H1 (cell line): ENCODE measurements around the gene OGT. TPM values are rescaled to one million over a fixed set of nuclear protein-coding genes. Genes with fewer than 3 reads are reported as not detected.

Experiments
- CTCF ChIA-PET: fragments of 300-600 bp; sonication (Branson Sonifier 250); formaldehyde crosslinking; loops from one replicate; lab custom pipeline; 2021; ENCODE audit not compliant: partially characterized antibody; lab: Charles Lee
- POLR2A ChIA-PET: fragments of 300-600 bp; sonication (Branson Sonifier 250); formaldehyde crosslinking; loops from one replicate; lab custom pipeline; 2021; ENCODE audit warnings: inconsistent platforms; ENCODE audit not compliant: partially characterized antibody; lab: Charles Lee
- DNase-seq, 2 experiments: peaks; one replicate each; pipeline versions ENCODE4 v3.0.0 to v3.0.0-alpha.2; 2010 to 2022; ENCODE audit warnings: low spot score in 2 of 2, low read depth in 1 of 2, mixed read lengths in 1 of 2
- FAIRE-seq: peaks from 2 replicates; lab custom pipeline; 2011; peaks lifted over from hg19 to GRCh38; lab: Jason Lieb, UNC
- H2AFZ ChIP-seq: 2 replicates; pipeline ENCODE4 v1.8.1; 2012; ENCODE audit warnings: low read length, inconsistent platforms
- H2AK5ac ChIP-seq: 2 replicates; pipeline ENCODE4 v1.6.1; 2013; ENCODE audit warnings: low read depth, low read length
- H2BK120ac ChIP-seq: replicated peaks from 2 replicates; pipeline ENCODE3; 2013; ENCODE audit warnings: low read depth, low read length, inconsistent platforms
- H2BK12ac ChIP-seq: 2 replicates; pipeline ENCODE4 v1.6.1; 2013; ENCODE audit warnings: low read depth, low read length
- H2BK15ac ChIP-seq: 2 replicates; pipeline ENCODE4 v1.6.1; 2013; ENCODE audit warnings: low read length
- H2BK20ac ChIP-seq: 2 replicates; pipeline ENCODE4 v1.6.1; 2013; ENCODE audit warnings: low read length
- H2BK5ac ChIP-seq: 2 replicates; pipeline ENCODE4 v1.6.1; 2013; ENCODE audit warnings: low read depth, low read length
- H3K14ac ChIP-seq: 2 replicates; pipeline ENCODE4 v1.6.1; 2013; ENCODE audit warnings: inconsistent platforms; ENCODE audit not compliant: insufficient read length
- H3K18ac ChIP-seq: 2 replicates; pipeline ENCODE4 v1.6.1; 2013; ENCODE audit warnings: low read length; ENCODE audit errors: extremely low read depth
- H3K23ac ChIP-seq: 2 replicates; pipeline ENCODE4 v1.6.1; 2013; ENCODE audit warnings: inconsistent platforms; ENCODE audit not compliant: insufficient read length
- H3K23me2 ChIP-seq: 2 replicates; pipeline ENCODE4 v1.6.1; 2013; ENCODE audit warnings: low read depth, low read length
- H3K27ac ChIP-seq: 2 replicates; pipeline ENCODE4 v1.6.1; 2011; ENCODE audit warnings: low read depth, low read length, inconsistent platforms
- H3K27me3 ChIP-seq, 4 experiments: replicated peaks in 1 of 4; 1 replicate in 1 of 4; 2 replicates in 3 of 4; pipeline versions ENCODE4 v1.6.1 to v1.8.1; 2011 to 2013; ENCODE audit warnings: low read length in 3 of 4, mild to moderate bottlenecking in 3 of 4, inconsistent platforms in 2 of 4, mixed read lengths in 2 of 4, moderate library complexity in 1 of 4; ENCODE audit not compliant: control insufficient read depth in 3 of 4, insufficient read depth in 3 of 4; ENCODE audit errors: extremely low read depth in 1 of 4
- H3K36me3 ChIP-seq, 4 experiments: 2 replicates each; pipeline versions ENCODE4 v1.6.1 to v1.8.1; 2011 to 2013; ENCODE audit warnings: mild to moderate bottlenecking in 4 of 4, low read length in 3 of 4, moderate library complexity in 2 of 4, control low read depth in 1 of 4, inconsistent platforms in 1 of 4; ENCODE audit not compliant: insufficient read depth in 4 of 4, control insufficient read depth in 2 of 4
- H3K4ac ChIP-seq: replicated peaks from 2 replicates; pipeline ENCODE3; 2013; ENCODE audit warnings: low read length, low read depth, mixed read lengths, inconsistent platforms; ENCODE audit not compliant: insufficient read length
- H3K4me1 ChIP-seq, 4 experiments: replicated peaks in 1 of 4; 1 replicate in 1 of 4; 2 replicates in 3 of 4; pipeline versions ENCODE4 v1.6.1 to v1.8.1; 2011 to 2013; ENCODE audit warnings: low read length in 3 of 4, inconsistent platforms in 2 of 4, mixed read lengths in 1 of 4; ENCODE audit not compliant: insufficient read depth in 4 of 4, control insufficient read depth in 3 of 4
- H3K4me2 ChIP-seq, 2 experiments: 2 replicates each; pipeline versions ENCODE4 v1.6.1 to v1.8.1; 2011 to 2013; ENCODE audit warnings: low read depth in 2 of 2, low read length in 2 of 2, control low read depth in 1 of 2, inconsistent platforms in 1 of 2, mild to moderate bottlenecking in 1 of 2; ENCODE audit not compliant: insufficient read depth in 1 of 2
- H3K4me3 ChIP-seq, 4 experiments: fragments of 200-600, 300-600 bp in 1 of 4; sonication (generic), shearing (Covaris generic), sonication (Bioruptor Twin) in 1 of 4; 2 replicates each; pipeline versions ENCODE4 v1.5.1 to v1.8.1; 2011 to 2016; ENCODE audit warnings: low read length in 4 of 4, low read depth in 3 of 4, control low read depth in 2 of 4, inconsistent platforms in 2 of 4, mild to moderate bottlenecking in 2 of 4, mixed read lengths in 1 of 4, moderate library complexity in 1 of 4; ENCODE audit not compliant: insufficient read depth in 2 of 4; ENCODE audit errors: extremely low read depth in 1 of 4
- H3K56ac ChIP-seq: replicated peaks from 2 replicates; pipeline ENCODE3; 2013; ENCODE audit warnings: low read depth, mild to moderate bottlenecking, mixed read lengths, low read length, inconsistent platforms; ENCODE audit not compliant: insufficient read length
- H3K79me1 ChIP-seq: 2 replicates; pipeline ENCODE4 v1.6.1; 2013; ENCODE audit warnings: low read depth, low read length, control low read depth
- H3K79me2 ChIP-seq, 2 experiments: 2 replicates each; pipeline versions ENCODE4 v1.6.1 to v1.8.1; 2012 to 2013; ENCODE audit warnings: low read length in 2 of 2, mild to moderate bottlenecking in 2 of 2, inconsistent platforms in 1 of 2; ENCODE audit not compliant: insufficient read depth in 2 of 2, control insufficient read depth in 1 of 2
- H3K9ac ChIP-seq, 4 experiments: replicated peaks in 1 of 4; 1 replicate in 1 of 4; 2 replicates in 3 of 4; pipeline versions ENCODE4 v1.6.1 to v1.8.1; 2011 to 2013; ENCODE audit warnings: low read depth in 3 of 4, low read length in 3 of 4, control low read depth in 2 of 4, mild to moderate bottlenecking in 2 of 4, moderate library complexity in 2 of 4, inconsistent platforms in 1 of 4; ENCODE audit errors: extremely low read depth in 1 of 4
- H3K9me3 ChIP-seq, 2 experiments: 2 replicates each; pipeline versions ENCODE4 v1.6.1 to v1.8.1; 2012 to 2013; ENCODE audit warnings: mild to moderate bottlenecking in 2 of 2, moderate library complexity in 2 of 2, control low read depth in 1 of 2, inconsistent platforms in 1 of 2, low read depth in 1 of 2, low read length in 1 of 2, mixed read lengths in 1 of 2; ENCODE audit not compliant: insufficient read depth in 2 of 2
- H4K20me1 ChIP-seq, 2 experiments: replicated peaks in 1 of 2; 2 replicates each; pipeline versions ENCODE3 to v1.8.1; 2011 to 2013; ENCODE audit warnings: inconsistent platforms in 2 of 2, low read length in 2 of 2, mild to moderate bottlenecking in 1 of 2; ENCODE audit not compliant: insufficient read depth in 2 of 2, control insufficient read depth in 1 of 2
- H4K5ac ChIP-seq: 2 replicates; pipeline ENCODE4 v1.6.1; 2013; ENCODE audit warnings: low read length, low read depth, mixed read lengths, inconsistent platforms; ENCODE audit not compliant: insufficient read length
- H4K8ac ChIP-seq: 2 replicates; pipeline ENCODE4 v1.8.0; 2013; ENCODE audit warnings: mild to moderate bottlenecking, moderate library complexity, low read length, inconsistent platforms; ENCODE audit not compliant: insufficient read depth; ENCODE audit errors: extremely low read depth
- H4K91ac ChIP-seq: replicated peaks from 2 replicates; pipeline ENCODE3; 2013; ENCODE audit warnings: low read length, mixed read lengths, inconsistent platforms; ENCODE audit not compliant: insufficient read length
- E2F6 ChIP-seq: IDR thresholded peaks from 2 replicates; pipeline ENCODE4 v1.6.1; 2012; ENCODE audit warnings: inconsistent platforms
- FOSL1 ChIP-seq: IDR thresholded peaks from 2 replicates; pipeline ENCODE4 v1.6.1; 2011; ENCODE audit warnings: mild to moderate bottlenecking, low read depth, low read length, moderate library complexity; ENCODE audit not compliant: insufficient read depth
- MAX ChIP-seq: IDR thresholded peaks from 2 replicates; pipeline ENCODE4 v1.6.1; 2012; ENCODE audit warnings: inconsistent platforms
- WGBS, 2 experiments: shearing (Covaris generic) in 1 of 2; methylation state at CpG; one replicate each; pipeline versions ENCODE4 v1.1.6 to v1.1.7; 2013 to 2015; ENCODE audit warnings: low lambda C conversion rate in 2 of 2, mixed read lengths in 2 of 2, inconsistent platforms in 1 of 2, low coverage in 1 of 2, missing lambda C conversion rate in 1 of 2; ENCODE audit not compliant: insufficient replicate concordance in 2 of 2, insufficient coverage in 1 of 2, insufficient read length in 1 of 2; ENCODE audit errors: extremely low coverage in 1 of 2, missing lambda C conversion rate in 1 of 2; 5-methylcytosine and 5-hydroxymethylcytosine counted together
- polyA plus RNA-seq, 7 experiments: library from polyadenylated mRNA; depleted of rRNA in 3 of 7; stranded (reverse) in 5 of 7; unstranded in 2 of 7; fragments of >200 nt in 5 of 7; fragments of 200-250 nt in 2 of 7; gene quantifications; 1 replicate in 5 of 7; 2 replicates in 1 of 7; 4 replicates in 1 of 7; pipeline versions ENCODE4 v1.2.1 to v1.2.3, GENCODE V29; 2011 to 2013; ENCODE audit warnings: missing spikeins in 2 of 7, mixed read lengths in 2 of 7
- total RNA-seq: library from RNA; stranded (reverse); fragmentation: NEBNext Ultra II Directional; extraction: Animal tissue kit (Norgen Biotek cat#: 25700); gene quantifications from 2 replicates; pipeline ENCODE4 v1.2.1, GENCODE V29; 2021

The OGT gene
- total and polyA plus RNA-seq, 2 of the 8 experiments (the other 6 are each of a cell fraction or from before 2014, with no cell fraction given) = 130 to 169 TPM

- WGBS, 2 experiments = 80% methylated on average over 1 of the region's 26 CpGs; no CpG with 5 or more reads in 1 of the 2 experiments
- H3K56ac ChIP-seq = no peak overlapping the region
- no peak overlapping the region for H3K18ac ChIP-seq
- no peak overlapping the region for H3K4me2 ChIP-seq
- CTCF ChIA-PET = no interaction called here
- DNase-seq (no peak), FAIRE-seq (no peak)
- H3K27ac ChIP-seq = no peak overlapping the region; the same call in 1 of the 2 replicates
- H2BK120ac ChIP-seq = no peak overlapping the region
- no peak overlapping the region for H3K4ac ChIP-seq
- no peak overlapping the region for H4K91ac ChIP-seq
- no peak overlapping the region for H3K9ac ChIP-seq
- H2BK15ac ChIP-seq = no peak overlapping the region
- H3K36me3 ChIP-seq = peaks cover 0 to 20% (median under 1%) of the 10 kb centered on the region in 4 experiments; a peak in 2 of 8 replicates
- POLR2A ChIA-PET = interaction anchor here (0.6 kb wide), 1 partner anchor 9 kb away, joined by 3 read pairs; no protein-coding TSS in a partner anchor
- no peaks in the 10 kb centered on the region for H4K20me1 ChIP-seq
- H4K5ac ChIP-seq = no peak overlapping the region
- H3K79me1 ChIP-seq = no peaks in the 10 kb centered on the region
- no peaks in the 10 kb centered on the region for H3K27me3 ChIP-seq
- no peak overlapping the region for H2BK20ac ChIP-seq
- H2AK5ac ChIP-seq = no peak overlapping the region
- H3K23me2 ChIP-seq = no peaks in the 10 kb centered on the region; the same call in 1 of the 2 replicates
- no peak overlapping the region for H4K8ac ChIP-seq
- no peaks in the 10 kb centered on the region for H3K9me3 ChIP-seq
- no peak overlapping the region for H3K14ac ChIP-seq
- H2AFZ ChIP-seq = no peak overlapping the region
- H3K79me2 ChIP-seq = no peaks in the 10 kb centered on the region
- no peak for TF ChIP-seq FOSL1
- TF ChIP-seq MAX = peak; percentile 88
- peak; percentile 79 for TF ChIP-seq E2F6
- H3K4me3 ChIP-seq = no peak overlapping the region
- H2BK5ac ChIP-seq = no peak overlapping the region
- no peak overlapping the region for H2BK12ac ChIP-seq
- H3K23ac ChIP-seq = no peak overlapping the region
- H3K4me1 ChIP-seq = peaks cover 0 to 2% (median 0%) of the 10 kb centered on the region in 4 experiments; a peak in 2 of 7 replicates
These were observed 46.5 kb downstream of the OGT start for GRCh38 chrX:71579136-71579989.
